ENCODE results near the gene DGKB.

- TF ChIP-seq POLR2A (IDR thresholded peaks at IDR 0.05) (no peak), CTCF (IDR thresholded peaks at IDR 0.05) (no peak), POLR2AphosphoS5 (IDR thresholded peaks at IDR 0.05) (no peak)
These were observed 507.8 kb downstream of the DGKB start for GRCh38 chr7:14394786-14395185.

Measured in gastroesophageal sphincter (tissue), 3 donors.